WI38 (cell line): ENCODE results near the gene SMIM7.

Experiments
- H3K4me3 ChIP-seq: 2 replicates; pipeline ENCODE4 v1.5.1; 2011; ENCODE audit warnings: low read depth, mild to moderate bottlenecking, control low read depth, low read length
- TF ChIP-seq, protein P1 (sequence below): IDR thresholded peaks from 2 replicates; pipeline ENCODE4 v1.5.1; 2012; ENCODE audit warnings: low read depth, mild to moderate bottlenecking, control low read depth, low read length

The SMIM7 gene

DNA sequence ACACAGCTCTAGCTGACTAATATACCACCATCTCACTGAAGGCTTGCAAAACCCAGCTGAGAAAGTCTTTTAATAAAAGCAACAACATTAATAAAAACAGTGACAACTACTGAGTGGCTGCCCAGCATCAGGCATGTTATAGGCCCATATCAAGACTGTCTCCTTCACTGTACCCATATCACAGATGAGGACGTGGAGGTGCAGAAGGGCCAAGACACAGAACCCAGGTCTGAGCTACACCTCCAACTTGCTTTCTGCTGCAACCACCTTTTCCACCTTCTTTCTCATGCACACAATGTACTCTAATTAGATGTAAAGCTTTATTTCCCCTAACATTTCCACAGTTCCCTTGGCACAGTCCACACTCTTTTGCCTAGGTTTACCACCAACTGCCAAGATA is 21.3 kb downstream of the SMIM7 start:
- TF ChIP-seq, protein P1, sequence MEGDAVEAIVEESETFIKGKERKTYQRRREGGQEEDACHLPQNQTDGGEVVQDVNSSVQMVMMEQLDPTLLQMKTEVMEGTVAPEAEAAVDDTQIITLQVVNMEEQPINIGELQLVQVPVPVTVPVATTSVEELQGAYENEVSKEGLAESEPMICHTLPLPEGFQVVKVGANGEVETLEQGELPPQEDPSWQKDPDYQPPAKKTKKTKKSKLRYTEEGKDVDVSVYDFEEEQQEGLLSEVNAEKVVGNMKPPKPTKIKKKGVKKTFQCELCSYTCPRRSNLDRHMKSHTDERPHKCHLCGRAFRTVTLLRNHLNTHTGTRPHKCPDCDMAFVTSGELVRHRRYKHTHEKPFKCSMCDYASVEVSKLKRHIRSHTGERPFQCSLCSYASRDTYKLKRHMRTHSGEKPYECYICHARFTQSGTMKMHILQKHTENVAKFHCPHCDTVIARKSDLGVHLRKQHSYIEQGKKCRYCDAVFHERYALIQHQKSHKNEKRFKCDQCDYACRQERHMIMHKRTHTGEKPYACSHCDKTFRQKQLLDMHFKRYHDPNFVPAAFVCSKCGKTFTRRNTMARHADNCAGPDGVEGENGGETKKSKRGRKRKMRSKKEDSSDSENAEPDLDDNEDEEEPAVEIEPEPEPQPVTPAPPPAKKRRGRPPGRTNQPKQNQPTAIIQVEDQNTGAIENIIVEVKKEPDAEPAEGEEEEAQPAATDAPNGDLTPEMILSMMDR, result no peak
- no peak overlapping the region for H3K4me3 ChIP-seq

DNA sequence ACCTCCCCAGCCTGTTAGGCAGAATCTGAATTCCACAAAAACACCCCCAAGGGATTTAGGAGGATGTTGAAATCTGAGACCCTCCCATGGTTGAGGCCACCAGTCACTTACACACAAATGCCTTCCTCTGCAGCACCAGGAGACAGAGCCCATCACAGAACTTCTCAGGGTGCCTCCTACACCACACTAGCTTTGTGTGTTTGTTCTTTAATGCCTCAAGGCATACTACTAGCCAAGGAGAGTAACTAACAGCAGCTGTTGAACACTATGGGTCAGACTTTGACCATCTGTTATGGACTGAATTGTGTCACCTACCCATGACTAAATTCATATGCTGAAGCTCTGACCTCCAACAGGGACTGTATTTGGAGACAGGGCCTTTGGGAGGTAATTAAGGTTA is 22.4 kb downstream of the SMIM7 start:
- TF ChIP-seq, protein P1, result no peak

DNA sequence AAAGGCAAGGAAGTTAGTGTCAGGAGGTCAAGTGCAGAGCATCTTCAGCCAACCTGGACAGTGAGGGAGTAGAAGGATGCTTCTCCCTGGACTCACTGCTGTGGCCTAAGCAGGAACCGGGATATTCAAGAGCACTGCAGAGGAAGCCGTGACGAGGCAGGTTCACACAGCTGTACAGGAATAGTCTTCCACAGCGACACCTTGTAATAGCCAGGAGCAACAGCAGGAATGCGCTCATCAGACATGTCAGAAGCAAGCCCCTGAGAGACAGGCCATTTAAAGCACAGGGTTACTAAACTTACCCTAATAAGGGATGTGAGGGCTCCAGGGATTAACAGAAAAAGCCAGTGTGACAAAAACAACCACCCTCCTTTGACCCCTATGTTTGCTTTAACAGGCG is 28.5 kb downstream of the SMIM7 start:
- TF ChIP-seq, protein P1, result no peak
- H3K4me3 ChIP-seq, result no peak overlapping the region

More for the DNA sequence above, 22.4 kb downstream of the SMIM7 start:
- H3K4me3 ChIP-seq, result no peak overlapping the region

DNA sequence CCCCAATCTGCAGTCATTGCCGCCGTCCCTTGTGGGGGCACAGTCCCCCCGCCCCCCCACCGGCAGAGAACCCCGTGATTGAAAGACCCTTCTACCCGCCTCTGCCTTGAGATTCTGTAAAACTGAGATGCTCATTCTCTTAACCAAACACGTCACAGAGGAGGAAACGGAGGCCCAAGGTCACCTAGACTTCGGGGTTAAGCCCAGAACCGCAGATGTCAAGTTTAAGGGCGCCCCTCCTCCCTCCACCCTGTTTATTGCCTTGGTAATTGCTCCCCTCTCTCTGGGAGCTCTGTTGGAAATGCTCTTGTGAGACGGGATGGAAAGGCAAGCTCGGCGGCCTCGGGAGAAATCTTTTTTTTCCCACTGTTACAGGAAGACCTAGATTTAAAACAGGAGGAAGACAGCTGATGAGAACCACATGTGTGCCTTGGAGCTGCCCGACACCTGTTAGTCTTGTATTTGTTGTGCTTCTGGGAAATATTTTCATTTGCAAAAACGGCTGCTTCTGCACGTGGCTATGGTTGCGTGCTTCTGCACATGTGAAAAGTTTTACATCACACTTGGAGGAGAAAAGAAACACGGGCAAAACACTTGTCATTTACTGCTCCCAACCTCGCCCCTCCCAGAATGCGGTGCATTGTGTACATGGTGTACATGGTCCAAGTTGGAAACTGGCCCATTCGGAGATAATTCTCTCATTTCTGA is 30.8 kb downstream of the SMIM7 start:
- peak overlapping the region; percentile 87 for H3K4me3 ChIP-seq
- TF ChIP-seq, protein P1, result no peak

DNA sequence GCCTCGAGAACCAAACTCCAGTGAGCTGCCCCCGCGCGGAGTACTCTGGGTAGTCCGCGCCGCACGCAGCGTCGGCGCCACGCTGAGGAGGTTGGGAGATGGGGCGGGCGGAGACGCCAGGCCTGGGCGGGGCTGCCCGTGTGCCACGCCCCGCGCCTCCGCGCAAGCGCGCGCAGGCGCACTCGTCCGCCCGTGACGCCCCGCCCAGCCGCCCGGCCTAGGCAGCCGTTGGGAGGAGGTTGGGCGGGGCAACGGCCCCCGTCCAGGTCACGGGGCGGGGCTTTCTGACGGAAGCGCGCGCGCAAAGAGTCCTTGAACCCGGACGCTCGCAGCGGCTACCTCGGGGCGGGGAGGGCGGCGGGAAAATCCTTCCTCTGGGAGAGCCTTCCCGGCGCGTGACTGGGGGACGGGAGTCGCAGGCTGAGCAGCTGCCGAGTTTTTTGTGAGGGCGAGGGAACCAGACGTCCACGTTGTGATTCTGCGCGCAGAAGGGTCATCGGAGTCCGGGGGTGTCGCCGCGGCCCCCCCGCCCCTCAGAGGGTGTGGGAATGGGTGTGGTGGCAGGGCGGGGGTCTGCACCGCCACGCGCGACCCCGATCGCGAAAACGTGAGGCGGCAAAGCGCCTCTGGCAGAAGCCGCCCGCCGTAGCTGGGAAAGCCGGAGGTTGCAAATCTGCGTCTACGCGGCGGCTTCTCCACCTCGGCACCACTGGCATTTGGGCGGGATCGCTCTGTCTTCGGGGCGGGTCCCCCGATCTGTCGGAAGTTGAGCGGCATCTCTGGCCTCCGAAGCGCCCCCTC is 31.6 kb downstream of the SMIM7 start, which contains the start of gene MED26:
Gene MED26 (minus strand): TSS at position 22 of the 801 bp plus-strand sequence. CDS start 261 bp downstream, outside the sequence.
- peak within 1 kb of the TSS; percentile 87 for H3K4me3 ChIP-seq
- TF ChIP-seq, protein P1, result no peak

DNA sequence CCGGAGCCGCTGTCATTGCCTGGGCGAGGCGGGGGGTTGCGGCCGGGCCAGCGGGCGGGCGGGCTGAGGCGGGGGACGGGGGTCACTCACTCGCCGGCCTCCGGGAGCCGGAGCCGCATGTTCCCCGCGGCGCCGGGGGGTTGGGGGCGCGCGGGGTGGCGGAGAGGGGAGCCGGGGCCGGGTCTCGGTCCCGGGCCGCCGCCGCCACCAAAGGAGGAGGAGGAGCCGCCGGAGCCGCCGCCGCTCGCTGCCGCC is 32.1 kb downstream of the SMIM7 start:
- TF ChIP-seq, protein P1, result no peak
- H3K4me3 ChIP-seq, result peak overlapping the region; percentile 72
